ENCODE measurements around the gene NTM.
"Not testable (repeated sequence)": the region's sequence is repeated elsewhere in the genome, so short reads cannot be mapped to it uniquely, and the experiment has no call there.

Gene NTM

DNA sequence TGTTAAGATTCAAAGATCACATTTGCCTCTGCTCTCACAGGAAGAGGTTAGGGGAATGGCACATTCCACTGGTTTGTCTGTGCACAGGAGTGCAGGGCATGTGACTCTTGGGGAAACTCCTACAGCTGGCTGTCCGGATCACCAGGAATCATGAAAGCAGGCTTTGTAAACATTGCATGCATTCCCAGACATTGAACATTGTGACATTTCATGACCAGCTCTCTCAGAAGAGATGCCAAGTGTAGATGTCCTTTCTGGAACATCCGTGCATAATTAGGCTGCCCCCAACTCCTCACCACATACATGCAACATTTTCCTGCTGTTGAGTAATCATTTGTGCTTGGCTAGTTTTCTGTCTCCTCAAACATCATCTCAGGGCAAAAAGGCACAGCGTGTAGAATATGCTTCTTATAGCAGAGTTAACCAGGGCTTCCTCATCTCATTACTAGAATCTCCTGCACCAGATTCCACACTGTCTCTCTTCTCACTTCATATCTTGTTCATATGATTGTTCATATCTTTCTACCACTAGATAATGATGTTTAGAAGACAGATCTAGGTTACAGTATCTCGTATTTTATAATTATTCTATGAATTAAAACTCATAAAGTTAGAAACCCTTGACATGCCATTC lies 694.7 kb downstream of the NTM start:
- no peak for DNase-seq

DNA sequence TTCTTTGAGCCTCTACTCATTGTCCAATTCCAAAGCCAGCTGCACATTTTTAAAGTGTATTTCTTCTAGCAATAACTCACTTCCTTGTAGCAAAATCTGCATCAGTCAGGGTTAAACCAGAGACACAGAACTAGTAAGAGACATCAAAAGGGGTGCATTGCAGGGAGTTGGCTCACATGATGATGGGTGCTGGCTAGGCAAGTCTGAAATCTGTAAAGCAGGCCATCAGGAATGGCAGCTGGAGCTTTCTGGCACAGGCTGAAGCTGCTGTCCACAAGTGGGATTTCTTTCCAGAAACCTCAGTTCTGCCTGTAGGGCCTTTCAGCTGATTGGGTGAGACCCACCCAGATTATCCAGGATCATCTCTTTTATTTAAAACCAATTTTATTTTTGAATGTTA lies 698.1 kb downstream of the NTM start:
- no peak for DNase-seq

DNA sequence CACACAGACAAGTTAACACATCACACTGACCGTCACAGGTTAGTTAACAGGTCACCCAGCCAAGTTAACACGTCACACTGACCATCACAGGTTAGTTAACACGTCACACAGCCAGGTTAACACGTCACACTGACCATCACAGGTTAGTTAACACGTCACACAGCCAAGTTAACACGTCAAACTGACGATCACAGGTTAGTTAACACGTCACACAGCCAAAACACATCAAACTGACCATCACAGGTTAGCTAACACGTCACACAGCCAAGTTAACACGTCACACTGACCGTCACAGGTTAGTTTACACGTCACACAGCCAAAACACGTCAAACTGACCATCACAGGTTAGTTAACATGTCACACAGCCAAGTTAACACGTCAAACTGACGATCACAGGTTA lies 699.2 kb downstream of the NTM start:
- not testable (repeated sequence) for DNase-seq

DNA sequence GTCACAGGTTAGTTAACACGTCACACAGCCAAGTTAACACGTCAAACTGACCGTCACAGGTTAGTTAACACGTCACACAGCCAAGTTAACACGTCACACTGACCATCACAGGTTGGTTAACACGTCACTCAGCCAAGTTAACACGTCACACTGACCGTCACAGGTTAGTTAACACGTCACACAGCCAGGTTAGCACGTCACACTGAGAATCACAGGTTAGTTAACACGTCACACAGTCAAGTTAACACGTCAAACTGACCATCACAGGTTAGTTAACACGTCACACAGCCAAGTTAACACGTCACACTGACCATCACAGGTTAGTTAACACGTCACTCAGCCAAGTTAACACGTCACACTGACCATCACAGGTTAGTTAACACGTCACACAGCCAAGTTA lies 700.5 kb downstream of the NTM start:
- DNase-seq, result not testable (repeated sequence)

DNA sequence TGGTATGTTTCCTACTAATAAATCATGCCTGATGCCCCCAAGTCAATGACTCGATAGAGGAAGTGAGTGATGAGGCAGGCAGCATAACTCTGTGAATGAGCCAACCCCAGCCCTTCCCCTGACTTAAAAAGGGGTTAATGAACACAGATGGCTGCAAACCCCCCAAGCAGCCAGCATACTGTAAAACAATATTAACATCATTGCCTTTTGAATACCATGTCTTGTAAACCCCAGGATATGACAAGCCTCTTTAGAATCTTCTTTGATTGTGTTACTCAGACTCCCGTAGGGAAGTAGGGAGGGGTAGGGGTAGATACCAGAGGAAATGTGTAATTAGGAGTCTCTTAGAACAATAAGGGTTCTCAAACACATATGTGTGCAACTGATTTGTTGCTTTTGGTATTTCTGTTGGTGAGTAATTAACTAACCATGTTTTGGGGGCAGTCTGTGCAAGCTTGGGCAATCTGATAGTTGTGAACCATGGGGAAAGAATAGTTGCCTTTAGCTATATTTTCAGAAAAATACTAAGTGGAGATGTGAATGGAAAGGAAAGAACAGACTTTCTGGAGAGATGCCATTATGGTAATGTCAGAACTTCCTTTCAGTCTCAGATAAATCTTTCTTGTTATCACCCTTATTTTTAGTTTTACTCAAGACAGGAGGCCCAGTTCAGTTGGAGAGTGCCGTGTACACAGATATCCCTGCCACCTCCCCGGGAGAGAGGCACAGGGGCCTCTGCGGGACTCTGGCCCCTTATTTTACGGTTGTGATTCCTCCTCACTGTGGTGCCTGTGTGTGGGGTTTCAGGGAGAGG lies 701.8 kb downstream of the NTM start:
- DNase-seq, result no peak

DNA sequence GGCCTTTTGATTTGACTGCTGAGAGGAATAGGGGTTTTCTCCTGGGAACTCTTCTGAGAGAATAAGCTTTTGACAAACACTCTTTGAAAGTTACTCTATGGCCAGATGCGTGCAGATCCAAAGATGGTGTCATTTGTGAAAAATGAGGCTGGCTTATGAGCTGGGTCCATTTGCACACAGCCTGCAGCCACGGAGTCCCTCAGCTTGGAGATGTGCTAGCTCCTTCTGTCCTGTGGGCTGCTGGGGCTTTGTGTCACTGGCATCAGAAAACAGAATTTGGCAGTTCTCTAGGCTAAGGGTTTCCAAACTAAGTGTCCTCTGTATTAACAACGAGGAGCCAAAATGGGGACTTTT lies 702.4 kb downstream of the NTM start:
- no peak for DNase-seq

DNA sequence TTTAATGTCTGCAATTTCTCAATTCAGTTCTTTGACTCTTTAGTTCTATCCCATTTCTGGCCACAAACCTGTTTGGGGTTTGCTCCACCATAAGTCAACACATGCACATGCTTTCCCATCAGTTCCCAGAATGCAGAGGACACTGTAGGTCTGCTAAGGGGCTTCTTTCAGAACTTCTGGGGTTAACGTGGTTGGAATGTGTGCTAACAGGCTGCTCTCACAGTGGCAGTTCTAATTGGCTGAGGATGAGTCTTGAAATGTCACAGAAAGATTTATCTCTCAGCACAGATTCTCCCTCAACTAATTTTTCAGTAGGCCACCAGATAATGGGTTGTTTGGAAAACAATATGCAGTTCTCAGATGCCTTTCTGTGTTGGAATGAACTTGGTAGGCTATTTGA lies 703.4 kb downstream of the NTM start:
- no peak for DNase-seq

DNA sequence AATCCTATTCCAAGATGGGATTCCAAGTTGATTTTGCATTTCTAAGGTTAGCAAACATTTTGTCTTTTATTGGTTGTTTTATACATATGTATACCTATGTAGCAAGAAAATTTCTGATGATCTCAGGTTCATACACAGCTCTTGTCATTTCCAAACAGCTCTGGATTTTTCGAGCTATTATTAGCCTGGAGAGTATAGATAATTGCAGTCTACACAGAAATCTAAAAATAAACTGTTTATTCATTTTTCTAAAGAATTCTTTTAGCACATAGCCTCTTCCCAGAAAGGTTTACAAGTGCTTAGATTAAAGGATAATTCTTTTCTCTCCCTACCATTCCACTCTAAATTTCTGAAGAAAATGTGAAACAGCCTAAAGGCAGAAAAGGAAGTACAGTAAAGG lies 705.0 kb downstream of the NTM start:
- no peak for DNase-seq

DNA sequence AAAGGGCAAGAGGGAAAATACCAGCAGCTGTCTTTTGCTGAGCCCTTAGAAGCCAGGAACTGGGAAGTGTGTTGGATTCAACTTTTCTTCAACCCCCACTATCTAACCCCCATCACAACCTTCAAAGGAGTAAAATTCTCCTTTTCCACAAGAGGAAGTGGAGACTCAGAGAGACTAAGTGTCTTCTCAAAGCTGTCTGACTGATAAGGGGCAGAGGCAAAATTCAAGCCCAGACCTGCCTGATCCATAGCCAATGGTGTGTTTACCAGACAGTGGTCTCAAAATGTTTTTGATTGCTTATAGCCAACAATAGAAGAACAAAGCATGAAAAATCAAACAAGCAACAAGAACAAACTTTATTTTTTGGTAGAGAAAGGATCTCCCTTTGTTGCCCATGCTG lies 707.0 kb downstream of the NTM start:
- DNase-seq, result no peak

DNA sequence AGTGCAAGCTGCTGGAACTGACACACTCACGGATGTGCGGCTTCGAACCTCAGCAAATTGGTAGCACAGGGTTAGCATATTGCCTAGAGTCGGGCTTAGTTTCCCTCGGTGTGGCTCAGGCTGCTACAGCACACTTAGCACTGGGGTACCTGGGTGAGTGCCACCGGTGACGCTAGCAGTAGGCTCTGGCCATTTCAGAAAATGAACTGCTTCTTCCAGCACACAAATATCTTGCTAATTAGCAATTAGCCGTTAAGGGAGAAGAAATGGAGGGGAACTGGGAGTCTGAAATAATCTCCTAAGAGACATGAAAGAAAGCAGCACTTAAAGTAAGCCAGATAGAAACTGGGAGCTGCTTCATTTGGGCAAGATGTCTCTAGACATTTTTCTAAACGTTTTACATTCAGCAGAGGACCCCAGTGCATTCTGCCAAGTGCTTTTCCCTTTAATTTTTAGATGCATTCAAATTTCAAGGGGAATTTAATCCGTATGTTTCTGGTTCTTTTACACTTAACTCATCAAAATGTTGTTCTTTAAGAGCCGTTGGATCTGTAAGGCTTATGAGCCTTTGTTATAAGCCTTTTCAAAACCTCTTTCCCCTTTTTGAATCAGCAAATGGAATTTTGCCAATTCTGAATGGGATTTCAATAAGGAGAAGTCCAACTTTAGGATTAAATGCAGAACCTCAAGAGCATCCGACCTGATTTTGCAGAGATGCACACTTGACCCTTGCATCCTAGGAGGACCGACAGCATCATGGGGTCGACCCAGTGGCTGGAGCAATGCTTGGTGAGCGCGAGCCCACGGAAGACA lies 708.1 kb downstream of the NTM start:
- DNase-seq, result no peak

DNA sequence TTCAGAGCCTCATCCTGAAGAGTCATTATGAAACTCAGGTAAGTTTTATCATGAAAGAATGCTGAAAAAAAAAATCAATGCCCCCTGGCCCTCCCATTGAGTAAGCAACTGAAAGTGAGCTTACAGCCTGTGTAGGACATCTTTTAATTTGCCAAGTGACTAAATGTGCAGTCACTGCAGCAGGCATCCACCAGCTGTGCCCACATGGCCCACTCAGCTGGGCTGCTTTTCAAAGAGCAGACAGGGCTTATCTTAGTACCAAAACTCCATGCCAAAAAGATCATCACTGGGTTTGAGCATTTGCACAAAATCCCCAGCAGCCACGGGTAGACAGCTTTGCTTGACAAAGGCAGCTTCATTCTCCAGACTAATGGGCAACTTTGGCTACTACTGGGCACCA lies 709.7 kb downstream of the NTM start:
- no peak for DNase-seq

DNA sequence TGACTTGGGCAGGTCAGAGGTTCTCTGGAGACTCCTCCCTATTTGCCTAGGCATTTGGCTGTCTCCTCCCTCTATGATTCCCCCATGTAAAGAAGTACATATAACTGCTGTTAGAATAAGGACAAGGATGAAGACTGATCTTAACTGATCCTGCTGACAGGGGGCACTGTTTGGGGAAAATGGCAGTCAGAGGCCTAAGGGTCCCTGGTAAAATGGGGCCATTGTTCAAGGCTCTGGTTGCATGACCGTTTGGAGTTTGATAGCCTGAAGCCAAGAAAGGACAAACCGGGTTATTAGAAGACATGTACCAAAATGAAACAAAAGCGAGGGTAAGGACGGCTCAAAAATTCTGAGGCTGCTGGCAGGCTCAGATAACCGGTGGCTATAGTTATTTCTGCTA lies 712.2 kb downstream of the NTM start:
- no peak for DNase-seq

DNA sequence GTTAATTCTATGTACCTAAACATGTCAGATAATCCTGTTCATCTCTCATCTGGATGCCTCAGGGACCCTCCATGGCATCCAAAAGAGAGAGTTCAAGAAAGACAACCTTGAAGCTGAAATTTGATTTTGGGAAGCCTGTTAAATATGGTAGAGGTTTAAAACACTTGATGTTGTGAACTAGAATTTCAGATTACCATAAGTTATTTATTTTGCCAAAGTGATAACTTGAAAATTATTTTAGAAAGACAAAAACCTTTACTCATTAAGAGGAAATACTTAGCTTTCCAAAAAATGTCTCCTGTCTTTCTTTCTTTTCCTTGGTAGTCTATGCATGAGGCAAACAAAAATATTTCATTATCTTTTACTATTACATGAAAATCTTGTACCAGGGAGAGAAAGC lies 714.0 kb downstream of the NTM start:
- no peak for DNase-seq

DNA sequence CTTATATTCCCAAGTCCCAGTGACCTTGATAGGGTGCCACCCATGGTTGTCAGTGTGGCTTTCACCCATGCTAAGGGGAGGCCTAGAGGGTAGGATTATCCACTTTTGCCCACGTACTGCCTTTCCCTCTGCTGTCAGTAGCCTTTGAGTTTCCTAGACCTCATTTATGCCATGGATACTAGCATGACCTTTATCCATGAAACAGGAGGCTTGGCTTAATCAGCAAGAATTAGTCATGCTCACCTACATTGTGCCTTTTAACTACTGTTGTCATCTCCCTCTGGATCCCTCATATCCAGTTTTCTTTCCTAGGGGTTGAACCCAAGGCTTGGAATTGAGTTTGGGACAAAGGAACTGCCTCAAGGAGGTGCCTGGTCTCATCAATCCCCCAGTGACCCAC lies 716.7 kb downstream of the NTM start:
- no peak for DNase-seq

DNA sequence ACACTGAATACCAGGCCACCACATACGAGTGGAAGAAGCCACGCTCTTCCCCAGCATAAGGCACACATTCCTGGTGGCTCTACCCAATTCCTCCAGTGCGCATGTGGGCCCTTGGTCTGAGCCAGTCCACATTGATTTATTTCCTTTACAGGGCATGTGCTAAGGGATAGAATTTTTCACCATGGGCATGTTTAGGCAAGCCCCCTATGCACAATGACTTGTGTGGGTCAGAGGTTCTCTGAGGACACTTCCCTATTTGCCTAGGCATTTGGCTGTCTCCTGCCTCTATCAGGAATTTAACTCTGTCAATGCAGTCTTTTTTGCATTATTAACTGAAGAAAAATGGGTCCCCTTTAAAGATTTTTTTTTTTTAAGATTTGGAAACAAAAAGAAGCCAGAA lies 718.1 kb downstream of the NTM start:
- DNase-seq, result no peak

DNA sequence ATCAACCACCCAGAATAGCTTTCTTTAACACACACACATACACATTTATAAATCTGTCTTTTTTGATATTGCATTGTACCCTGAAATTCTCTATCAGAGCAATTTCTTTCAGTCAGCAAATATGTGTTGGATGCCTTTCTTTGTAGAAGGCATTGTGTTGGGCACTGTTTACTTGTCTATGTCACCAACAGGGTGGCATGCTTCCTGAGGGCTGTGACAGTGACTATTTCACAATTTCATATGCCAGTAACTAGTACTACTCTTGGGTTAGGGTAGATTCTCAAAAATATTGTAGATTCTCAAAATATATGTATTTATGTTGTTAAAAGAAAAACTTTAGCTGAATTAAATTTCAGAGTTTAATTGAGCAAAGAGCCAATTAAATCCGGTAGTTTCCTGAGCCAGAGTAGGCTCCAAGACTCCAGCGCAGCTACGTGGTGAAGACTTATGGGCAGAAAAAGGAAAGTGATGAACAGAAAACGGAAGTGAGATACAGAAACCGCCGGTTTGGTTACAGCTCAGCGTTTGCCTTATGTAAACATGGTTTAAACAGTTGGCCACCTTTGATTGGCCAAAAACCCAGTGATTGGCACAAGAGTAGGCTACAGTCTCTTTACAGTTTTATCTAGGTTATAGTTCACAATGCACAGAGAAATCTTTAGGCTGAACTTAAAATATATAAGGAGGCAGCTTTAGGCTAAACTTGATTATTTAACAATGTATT lies 723.3 kb downstream of the NTM start:
- DNase-seq, result no peak

DNA sequence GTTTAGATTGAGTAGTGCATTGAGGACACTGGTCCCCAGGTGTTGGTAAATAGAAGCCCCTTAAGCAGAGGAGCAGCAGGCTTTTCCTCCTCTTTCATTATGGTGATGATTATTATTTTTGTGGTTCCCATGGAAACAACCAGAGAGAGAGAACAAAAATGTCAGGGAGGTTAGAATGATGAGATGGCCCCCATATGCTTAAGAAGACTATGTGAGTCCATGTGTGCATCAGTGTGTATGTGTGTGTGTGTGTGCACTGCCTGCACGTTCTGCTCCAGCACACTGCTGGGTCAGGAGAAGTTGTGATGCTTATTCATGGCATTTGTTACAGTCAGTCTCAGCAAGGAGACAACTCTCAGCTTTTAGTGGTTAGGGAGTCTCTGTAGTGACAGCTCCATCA lies 724.2 kb downstream of the NTM start:
- no peak for DNase-seq

DNA sequence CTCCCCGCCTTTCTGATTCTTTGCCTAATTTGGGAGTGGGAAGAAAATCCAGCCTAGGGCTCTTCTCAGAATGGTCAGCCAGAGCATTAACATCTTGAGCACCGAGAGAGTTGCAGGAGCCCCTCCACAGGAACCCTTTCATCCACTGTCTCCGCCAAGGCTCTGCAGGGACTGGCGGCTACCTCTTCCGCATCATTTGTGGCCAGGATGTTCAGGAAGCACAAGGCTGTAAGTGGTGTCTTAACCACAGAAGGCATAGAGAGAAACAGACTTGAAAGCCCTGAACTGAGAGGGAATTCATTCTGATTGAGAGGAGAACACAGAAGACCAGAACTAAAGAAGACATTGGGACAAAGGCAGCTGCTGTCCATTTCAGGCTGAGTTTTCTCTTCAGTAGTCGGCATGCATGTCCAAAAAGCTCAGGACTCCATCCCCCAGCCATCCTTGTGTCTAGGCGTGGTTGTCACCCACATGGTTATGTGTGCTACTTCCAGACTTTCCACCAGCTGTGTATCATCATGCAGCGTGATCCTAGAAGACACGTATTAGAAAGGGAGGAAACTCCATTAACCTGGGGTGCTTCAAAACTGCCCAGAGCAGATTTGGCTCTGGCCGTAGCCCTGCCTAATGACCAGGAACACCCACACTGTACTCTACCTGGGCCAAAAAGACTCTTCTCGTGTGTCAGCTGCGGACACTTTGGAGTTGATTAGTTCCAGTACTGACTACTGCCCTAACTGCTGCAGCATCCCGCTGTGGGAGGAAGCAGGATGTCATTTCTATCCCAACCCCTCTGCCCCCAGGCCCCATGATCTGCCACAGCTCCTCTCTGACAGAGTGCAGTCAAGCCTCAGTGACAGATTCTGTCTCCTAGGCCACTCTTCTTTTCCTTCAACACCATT lies 725.1 kb downstream of the NTM start:
- no peak for DNase-seq

DNA sequence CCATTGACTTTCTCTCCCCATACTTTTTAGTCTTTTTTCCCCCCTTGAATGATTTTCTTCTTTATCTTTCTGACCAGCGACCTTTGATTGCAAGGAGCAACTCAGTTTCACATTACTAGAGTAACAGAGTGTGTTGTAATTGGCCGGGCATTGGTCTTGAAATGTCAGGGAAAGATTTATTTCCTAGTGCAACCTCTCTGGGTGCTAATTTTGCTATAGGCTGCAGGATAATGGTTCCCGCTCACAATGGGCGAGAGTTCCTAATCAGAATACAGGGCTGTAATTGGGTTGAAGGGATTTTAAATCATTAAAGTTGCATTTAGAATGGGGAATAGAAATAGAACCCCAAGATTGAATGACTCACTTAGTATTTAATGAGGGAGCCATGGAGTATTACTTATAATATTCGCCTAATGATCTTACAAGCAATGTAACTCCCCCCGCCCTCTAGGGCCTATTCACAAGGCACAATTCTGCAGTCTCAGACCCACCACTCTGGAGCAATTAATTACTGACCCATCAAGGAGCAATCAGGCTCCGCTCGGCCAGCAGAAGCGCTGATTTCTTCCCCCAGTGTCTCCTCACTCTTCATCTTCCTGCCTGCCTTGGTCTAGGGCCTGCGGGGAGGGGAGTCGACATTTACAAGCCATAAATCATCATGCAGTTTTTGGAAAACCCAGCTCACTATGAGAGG lies 725.9 kb downstream of the NTM start:
- DNase-seq, result no peak

DNA sequence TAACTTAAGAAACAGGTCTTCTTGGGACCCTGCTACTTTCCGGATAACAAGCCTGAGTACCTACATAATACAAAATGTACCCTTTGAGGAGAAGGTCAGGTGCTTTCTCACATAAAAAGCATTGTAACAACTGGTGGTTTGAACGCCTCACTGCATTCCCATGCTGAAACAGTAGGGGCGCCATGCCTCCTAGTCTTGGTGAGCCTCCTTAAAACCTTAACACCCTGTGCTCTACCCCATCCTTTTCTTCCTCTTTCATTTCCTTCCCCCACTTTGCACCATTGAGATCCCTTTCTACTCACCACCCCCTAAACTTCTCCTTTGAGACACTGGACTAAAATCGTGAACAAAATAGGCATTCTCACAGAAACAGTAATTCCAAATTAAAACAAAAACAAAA lies 729.3 kb downstream of the NTM start:
- no peak for DNase-seq

DNA sequence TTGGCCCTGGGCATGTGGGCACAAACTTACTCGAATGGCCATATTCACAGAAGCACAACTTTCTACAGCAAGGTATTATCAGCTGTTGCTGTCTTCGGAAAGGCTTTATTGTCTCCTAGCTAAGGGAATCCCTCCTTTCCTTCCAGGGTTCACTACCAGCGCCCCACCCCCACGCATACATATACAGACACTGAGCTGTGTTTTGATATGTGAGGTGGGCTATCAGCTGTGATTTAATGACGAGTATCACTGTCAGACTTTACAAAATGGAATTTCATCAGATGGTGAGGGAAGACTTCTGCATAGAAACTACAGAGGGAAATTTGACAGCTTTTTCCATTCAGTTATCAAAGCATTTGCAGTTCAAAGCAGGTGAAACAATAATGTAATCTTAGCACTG lies 730.2 kb downstream of the NTM start:
- no peak for DNase-seq

DNA sequence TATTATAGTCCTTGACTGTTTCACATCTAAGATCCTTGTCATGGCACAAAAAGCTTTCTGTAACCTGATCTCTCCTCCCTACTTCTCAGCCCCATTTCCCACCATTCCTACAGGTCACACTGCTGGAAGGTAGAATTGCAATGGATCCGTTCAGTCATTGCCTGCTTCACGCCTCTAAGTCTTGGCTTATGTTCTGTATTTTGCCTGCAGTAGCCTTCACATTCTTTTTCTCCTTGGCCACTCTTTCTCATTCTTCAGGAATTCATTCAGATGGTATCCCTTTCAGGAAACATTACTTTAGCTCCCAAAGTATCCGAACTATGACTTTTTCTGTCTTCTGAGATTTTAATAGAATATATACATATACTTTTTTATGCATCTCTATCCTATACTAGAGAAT lies 731.5 kb downstream of the NTM start:
- no peak for DNase-seq

Measured in NCI-H187 (cell line).